HEK293T (cell line): ENCODE results near the gene SYNE1.

ENCODE experiments used
- BHLHE40 ChIP-seq: fragments of 450-650 bp; IDR thresholded peaks from 2 replicates; pipeline ENCODE4 v1.6.1; 2016; ENCODE audit warnings: mild to moderate bottlenecking, moderate library complexity, borderline replicate concordance
- FOXA1 ChIP-seq: fragments of 450-650 bp; IDR thresholded peaks from 2 replicates; pipeline ENCODE4 v1.6.1; 2016; ENCODE audit warnings: mild to moderate bottlenecking
- FOXK2 ChIP-seq: fragments of 450-650 bp; IDR thresholded peaks from 2 replicates; pipeline ENCODE4 v1.6.1; 2016; ENCODE audit warnings: mild to moderate bottlenecking
- NFRKB ChIP-seq: fragments of 450-650 bp; IDR thresholded peaks from 2 replicates; pipeline ENCODE4 v1.6.1; 2016; ENCODE audit warnings: mild to moderate bottlenecking, moderate library complexity
- SP1 ChIP-seq: fragments of 450-650 bp; IDR thresholded peaks from 2 replicates; pipeline ENCODE4 v1.6.1; 2017
- SUZ12 ChIP-seq: fragments of 450-650 bp; IDR thresholded peaks from 2 replicates; pipeline ENCODE4 v1.6.1; 2016; ENCODE audit warnings: mild to moderate bottlenecking
- TARDBP ChIP-seq: fragments of 450-650 bp; IDR thresholded peaks from 2 replicates; pipeline ENCODE4 v1.6.1; 2016

GRCh38 chr6:152534541-152534940 lies 102.6 kb downstream of the SYNE1 start:
- TF ChIP-seq FOXK2 (no peak), SUZ12 (no peak), BHLHE40 (no peak), SP1 (no peak), NFRKB (no peak), TARDBP (no peak), FOXA1 (no peak)
